GM12892 (cell line): Measurements from ENCODE around the gene PHPT1.

ENCODE experiments used
- POLR2A ChIP-seq: IDR thresholded peaks from 2 replicates; pipeline ENCODE4 v1.6.1; 2011; ENCODE audit warnings: low read depth, low read length, control low read depth
- POLR2AphosphoS5 ChIP-seq: IDR thresholded peaks from 2 replicates; pipeline ENCODE4 v1.6.1; 2011; ENCODE audit warnings: low read depth, low read length, control low read depth

DNA sequence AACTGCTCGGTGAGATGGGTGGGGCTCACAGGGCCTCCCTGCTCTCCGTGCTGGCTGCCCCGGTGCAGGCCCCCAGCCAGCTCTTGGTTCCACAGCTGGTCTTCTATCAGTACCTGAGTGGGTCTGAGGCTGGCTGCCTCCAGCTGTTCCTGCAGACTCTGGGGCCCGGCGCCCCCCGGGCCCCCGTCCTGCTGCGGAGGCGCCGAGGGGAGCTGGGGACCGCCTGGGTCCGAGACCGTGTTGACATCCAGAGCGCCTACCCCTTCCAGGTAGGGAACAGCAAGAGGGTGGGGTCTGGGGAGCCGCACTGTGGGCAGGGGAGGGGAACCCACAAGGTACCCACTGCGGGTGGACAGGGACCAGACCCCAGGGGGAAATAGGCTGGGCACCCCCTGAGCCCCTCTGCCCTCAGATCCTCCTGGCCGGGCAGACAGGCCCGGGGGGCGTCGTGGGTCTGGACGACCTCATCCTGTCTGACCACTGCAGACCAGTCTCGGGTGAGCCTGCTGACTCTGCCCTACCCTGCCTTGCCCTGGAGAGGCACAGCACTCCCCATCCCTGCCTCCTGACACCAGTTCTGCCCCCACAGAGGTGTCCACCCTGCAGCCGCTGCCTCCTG, 5.7 kb downstream of the PHPT1 start:
- TF ChIP-seq POLR2A (no peak), POLR2AphosphoS5 (no peak)
